ENCODE results near the gene ZNF275.
"Not testable (repeated sequence)": the region's sequence is repeated elsewhere in the genome, so short reads cannot be mapped to it uniquely, and the experiment has no call there.

ZNF275 gene

GRCh38 chrX:153333821-153334653 is at the start of gene ZNF275:
ZNF275 (plus strand) TSS chrX:153334153; CDS start chrX:153336680, 2,527 bp downstream.
- peak; percentile 60 to 63 for DNase-seq (ENCODE audit: low read depth in 1 of 2, low spot score in 1 of 2)

GRCh38 chrX:153285678-153286077 is 48.3 kb upstream of the ZNF275 start:
- DNase-seq (ENCODE audit: low read depth in 1 of 2, low spot score in 1 of 2), result not testable (repeated sequence)

- not testable (repeated sequence) for DNase-seq (ENCODE audit: low read depth in 1 of 2, low spot score in 1 of 2)
Measured at GRCh38 chrX:153288807-153289206, 45.1 kb upstream of the ZNF275 start.

GRCh38 chrX:153293485-153294071 is 40.4 kb upstream of the ZNF275 start:
- DNase-seq (ENCODE audit: low read depth in 1 of 2, low spot score in 1 of 2), result not testable (repeated sequence)

GRCh38 chrX:153297376-153297775 is 36.6 kb upstream of the ZNF275 start:
- DNase-seq (ENCODE audit: low read depth in 1 of 2, low spot score in 1 of 2), result no peak

- no peak for DNase-seq (ENCODE audit: low read depth in 1 of 2, low spot score in 1 of 2)
Measured at GRCh38 chrX:153299855-153300254, 34.1 kb upstream of the ZNF275 start.

- no peak for DNase-seq (ENCODE audit: low read depth in 1 of 2, low spot score in 1 of 2)
Measured at GRCh38 chrX:153301746-153302145, 32.2 kb upstream of the ZNF275 start.

- DNase-seq (ENCODE audit: low read depth in 1 of 2, low spot score in 1 of 2), result no peak
Measured at GRCh38 chrX:153302796-153303195, 31.2 kb upstream of the ZNF275 start.

GRCh38 chrX:153303276-153304262 is 30.4 kb upstream of the ZNF275 start:
- no peak for DNase-seq (ENCODE audit: low read depth in 1 of 2, low spot score in 1 of 2)

GRCh38 chrX:153304988-153305736 is 28.8 kb upstream of the ZNF275 start:
- no peak for DNase-seq (ENCODE audit: low read depth in 1 of 2, low spot score in 1 of 2)

GRCh38 chrX:153305972-153306371 is 28.0 kb upstream of the ZNF275 start:
- DNase-seq (ENCODE audit: low read depth in 1 of 2, low spot score in 1 of 2), result no peak

- no peak for DNase-seq (ENCODE audit: low read depth in 1 of 2, low spot score in 1 of 2)
Measured at GRCh38 chrX:153306527-153307115, 27.3 kb upstream of the ZNF275 start.

GRCh38 chrX:153307276-153308178 is 26.4 kb upstream of the ZNF275 start:
- DNase-seq (ENCODE audit: low read depth in 1 of 2, low spot score in 1 of 2), result no peak

- no peak for DNase-seq (ENCODE audit: low read depth in 1 of 2, low spot score in 1 of 2)
Measured at GRCh38 chrX:153310901-153311300, 23.1 kb upstream of the ZNF275 start.

GRCh38 chrX:153312041-153312440 is 21.9 kb upstream of the ZNF275 start:
- no peak for DNase-seq (ENCODE audit: low read depth in 1 of 2, low spot score in 1 of 2)

GRCh38 chrX:153312842-153313241 is 21.1 kb upstream of the ZNF275 start:
- no peak for DNase-seq (ENCODE audit: low read depth in 1 of 2, low spot score in 1 of 2)

- no peak for DNase-seq (ENCODE audit: low read depth in 1 of 2, low spot score in 1 of 2)
Measured at GRCh38 chrX:153317306-153317705, 16.6 kb upstream of the ZNF275 start.

- no peak for DNase-seq (ENCODE audit: low read depth in 1 of 2, low spot score in 1 of 2)
Measured at GRCh38 chrX:153317996-153318722, 15.8 kb upstream of the ZNF275 start.

- DNase-seq (ENCODE audit: low read depth in 1 of 2, low spot score in 1 of 2), result no peak
Measured at GRCh38 chrX:153318811-153319210, 15.1 kb upstream of the ZNF275 start.

All from activated CD4-positive, alpha-beta T cell treated with anti-CD3 and anti-CD28 coated beads, Interleukin-2, amount 50 U/mL, for 24 hours (primary cell).